H1 (cell line): ENCODE data around the gene USE1. TPM values are rescaled to one million over a fixed set of nuclear protein-coding genes. Genes with fewer than 3 reads are reported as not detected.
A peak's percentile ranks its signal among the peaks of the same experiment; 100 is the strongest.

Source experiments
- GTF2F1 ChIP-seq: IDR thresholded peaks from 2 replicates; pipeline ENCODE4 v1.6.1; 2012; ENCODE audit warnings: low read depth, low read length, improper control_type of control experiment, borderline replicate concordance
- JUN ChIP-seq: IDR thresholded peaks from 2 replicates; pipeline ENCODE4 v1.6.1; 2011; ENCODE audit warnings: low read depth, mild to moderate bottlenecking, improper control_type of control experiment, low read length
- SIN3A ChIP-seq, 2 experiments: IDR thresholded peaks in 1 of 2; conservative IDR thresholded peaks in 1 of 2; 2 replicates each; pipeline ENCODE4 v1.6.1; 2011 to 2012; ENCODE audit warnings: low read length in 2 of 2, improper control_type of control experiment in 1 of 2, low read depth in 1 of 2, mild to moderate bottlenecking in 1 of 2
- SP1 ChIP-seq: IDR thresholded peaks from 2 replicates; pipeline ENCODE4 v1.6.1; 2011; ENCODE audit warnings: low read depth, low read length
- USF2 ChIP-seq: IDR thresholded peaks from 2 replicates; pipeline ENCODE4 v1.6.1; 2011; ENCODE audit warnings: low read length, improper control_type of control experiment
- polyA plus RNA-seq, 7 experiments: library from polyadenylated mRNA; depleted of rRNA in 3 of 7; stranded (reverse) in 5 of 7; unstranded in 2 of 7; fragments of >200 nt in 5 of 7; fragments of 200-250 nt in 2 of 7; gene quantifications; 1 replicate in 5 of 7; 2 replicates in 1 of 7; 4 replicates in 1 of 7; pipeline versions ENCODE4 v1.2.1 to v1.2.3, GENCODE V29; 2011 to 2013; ENCODE audit warnings: missing spikeins in 2 of 7, mixed read lengths in 2 of 7
- total RNA-seq: library from RNA; stranded (reverse); fragmentation: NEBNext Ultra II Directional; extraction: Animal tissue kit (Norgen Biotek cat#: 25700); gene quantifications from 2 replicates; pipeline ENCODE4 v1.2.1, GENCODE V29; 2021
- TF ChIP-seq, protein P1 (sequence below), 3 experiments: IDR thresholded peaks; 1 replicate in 2 of 3; 2 replicates in 1 of 3; pipeline versions ENCODE4 v1.5.1 to v1.6.1; 2011; ENCODE audit warnings: low read length in 3 of 3, mild to moderate bottlenecking in 3 of 3, inconsistent platforms in 2 of 3, low read depth in 1 of 3, moderate library complexity in 1 of 3; ENCODE audit not compliant: insufficient read depth in 1 of 3; ENCODE audit errors: control extremely low read depth in 1 of 3

Gene USE1
- total and polyA plus RNA-seq, 2 of the 8 experiments (the other 6 are each of a cell fraction or from before 2014, with no cell fraction given): 8.7 to 13.9 TPM

- TF ChIP-seq, protein P1, sequence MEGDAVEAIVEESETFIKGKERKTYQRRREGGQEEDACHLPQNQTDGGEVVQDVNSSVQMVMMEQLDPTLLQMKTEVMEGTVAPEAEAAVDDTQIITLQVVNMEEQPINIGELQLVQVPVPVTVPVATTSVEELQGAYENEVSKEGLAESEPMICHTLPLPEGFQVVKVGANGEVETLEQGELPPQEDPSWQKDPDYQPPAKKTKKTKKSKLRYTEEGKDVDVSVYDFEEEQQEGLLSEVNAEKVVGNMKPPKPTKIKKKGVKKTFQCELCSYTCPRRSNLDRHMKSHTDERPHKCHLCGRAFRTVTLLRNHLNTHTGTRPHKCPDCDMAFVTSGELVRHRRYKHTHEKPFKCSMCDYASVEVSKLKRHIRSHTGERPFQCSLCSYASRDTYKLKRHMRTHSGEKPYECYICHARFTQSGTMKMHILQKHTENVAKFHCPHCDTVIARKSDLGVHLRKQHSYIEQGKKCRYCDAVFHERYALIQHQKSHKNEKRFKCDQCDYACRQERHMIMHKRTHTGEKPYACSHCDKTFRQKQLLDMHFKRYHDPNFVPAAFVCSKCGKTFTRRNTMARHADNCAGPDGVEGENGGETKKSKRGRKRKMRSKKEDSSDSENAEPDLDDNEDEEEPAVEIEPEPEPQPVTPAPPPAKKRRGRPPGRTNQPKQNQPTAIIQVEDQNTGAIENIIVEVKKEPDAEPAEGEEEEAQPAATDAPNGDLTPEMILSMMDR (IDR thresholded peaks at IDR 0.05; ENCODE audit: control extremely low read depth in 1 of 3, insufficient read depth in 1 of 3, low read depth in 1 of 3, low read length in 3 of 3): peak; percentile 81 to 98 (median 94)
- TF ChIP-seq SP1: peak; percentile 35; the same call in 1 of the 2 replicates
- TF ChIP-seq USF2: no peak
- TF ChIP-seq SIN3A (conservative IDR thresholded peaks at IDR 0.05 in 1 of 2, IDR thresholded peaks at IDR 0.05 in 1 of 2; ENCODE audit: low read depth in 1 of 2, low read length in 2 of 2): 0 out of 4 replicates have a peak, but pooled peaks of 1 of the 2 experiments have one; percentile 27
- peak; percentile 70; the same call in 1 of the 2 replicates for TF ChIP-seq GTF2F1
- no peak for TF ChIP-seq JUN
These were observed 45.7 kb downstream of the USE1 start (continued) for GRCh38 chr19:17260842-17261325.
